Thyroid gland (tissue), 4 donors: ENCODE data around the gene CHEK1.

ENCODE experiments used
- CTCF ChIP-seq, 6 experiments: fragments of 200-600 bp in 3 of 6; fragments of 450-650 bp in 3 of 6; sonication (generic) in 3 of 6; IDR thresholded peaks; one replicate each; pipeline ENCODE4 v1.5.1; 2016 to 2019; ENCODE audit warnings: antibody characterized with exemption in 6 of 6, mild to moderate bottlenecking in 2 of 6, inconsistent platforms in 1 of 6, moderate library complexity in 1 of 6
- POLR2A ChIP-seq, 2 donors: fragments of 450-650 bp; IDR thresholded peaks; one replicate each; pipeline ENCODE4 v1.6.1; 2017; ENCODE audit warnings: antibody characterized with exemption in 2 of 2, mild to moderate bottlenecking in 2 of 2, moderate library complexity in 1 of 2

- no peak for TF ChIP-seq CTCF (IDR thresholded peaks at IDR 0.05)
- TF ChIP-seq POLR2A (IDR thresholded peaks at IDR 0.05) = no peak
Observed at GRCh38 chr11:125645871-125646270, 20.9 kb downstream of the CHEK1 start.
